WTC11 (cell line): ENCODE measurements around the gene TTC28.

Experiments used
- ATF3 ChIP-seq: sonication (generic); formaldehyde crosslinking; conservative IDR thresholded peaks from 2 replicates; pipeline ENCODE4 v1.8.1; 2022; ENCODE audit warnings: mild to moderate bottlenecking, missing genetic modification reagents
- CTCF ChIP-seq: fragments of 200-600 bp; IDR thresholded peaks from 2 replicates; pipeline ENCODE4 v1.8.0; 2022; ENCODE audit warnings: antibody characterized with exemption
- ELF4 ChIP-seq: sonication (generic); formaldehyde crosslinking; IDR thresholded peaks from 2 replicates; pipeline ENCODE4 v1.8.1; 2022; ENCODE audit warnings: low read depth, mild to moderate bottlenecking, moderate library complexity, missing genetic modification reagents
- GABPB1 ChIP-seq: sonication (generic); formaldehyde crosslinking; IDR thresholded peaks from 2 replicates; pipeline ENCODE4 v1.8.1; 2023; ENCODE audit warnings: mild to moderate bottlenecking, missing genetic modification reagents
- NR1H2 ChIP-seq: sonication (generic); formaldehyde crosslinking; IDR thresholded peaks from 2 replicates; pipeline ENCODE4 v1.9.0; 2021; ENCODE audit warnings: mild to moderate bottlenecking, moderate library complexity, missing genetic modification reagents
- RELA ChIP-seq: sonication (generic); formaldehyde crosslinking; IDR thresholded peaks from 2 replicates; pipeline ENCODE4 v1.8.1; 2022; ENCODE audit warnings: missing genetic modification reagents, mild to moderate bottlenecking, borderline replicate concordance
- SMAD4 ChIP-seq: sonication (generic); formaldehyde crosslinking; IDR thresholded peaks from 2 replicates; pipeline ENCODE4 v1.8.0; 2022; ENCODE audit warnings: mild to moderate bottlenecking, missing genetic modification reagents
- TP53 ChIP-seq: sonication (generic); formaldehyde crosslinking; IDR thresholded peaks from 2 replicates; pipeline ENCODE4 v1.8.1; 2023; ENCODE audit warnings: mild to moderate bottlenecking, missing genetic modification reagents
- ZNF121 ChIP-seq: sonication (generic); formaldehyde crosslinking; IDR thresholded peaks from 2 replicates; pipeline ENCODE4 v1.8.0; 2023; ENCODE audit warnings: missing genetic modification reagents
- ZNF263 ChIP-seq: sonication (generic); formaldehyde crosslinking; IDR thresholded peaks from 2 replicates; pipeline ENCODE4 v1.8.1; 2022; ENCODE audit warnings: low read depth, mild to moderate bottlenecking, moderate library complexity, missing genetic modification reagents
- ZNF281 ChIP-seq: sonication (generic); formaldehyde crosslinking; IDR thresholded peaks from 2 replicates; pipeline ENCODE4 v1.8.0; 2023; ENCODE audit warnings: mild to moderate bottlenecking, missing genetic modification reagents
- ZNF512 ChIP-seq: sonication (generic); formaldehyde crosslinking; IDR thresholded peaks from 2 replicates; pipeline ENCODE4 v1.8.1; 2022; ENCODE audit warnings: missing genetic modification reagents, borderline replicate concordance
- ZSCAN18 ChIP-seq: fragments of 250-450 bp; sonication (Bioruptor Pico); IDR thresholded peaks from 2 replicates; pipeline ENCODE4 v2.1.2; 2022; ENCODE audit warnings: mild to moderate bottlenecking, moderate library complexity

- TF ChIP-seq ZNF512 (CRISPR knock-in tag) (no peak), ZNF281 (CRISPR knock-in tag) (no peak), ZNF121 (CRISPR knock-in tag) (no peak), ATF3 (CRISPR knock-in tag) (no peak), CTCF (no peak), RELA (CRISPR knock-in tag) (no peak), ZNF263 (CRISPR knock-in tag) (no peak), SMAD4 (no peak), TP53 (CRISPR knock-in tag) (no peak), ZSCAN18 (no peak), ELF4 (CRISPR knock-in tag) (no peak), GABPB1 (no peak), NR1H2 (CRISPR knock-in tag) (no peak)
Measured at GRCh38 chr22:28146401-28147314, 533.0 kb downstream of the TTC28 start.
